EH (cell line): ENCODE data around the gene DTD1.
A peak's percentile ranks its signal among the peaks of the same experiment; 100 is the strongest.

ENCODE experiments used
- DNase-seq: peaks from one replicate; pipeline ENCODE4 v3.0.0-alpha.2; 2015; ENCODE audit warnings: low read depth

The DTD1 gene

DNA sequence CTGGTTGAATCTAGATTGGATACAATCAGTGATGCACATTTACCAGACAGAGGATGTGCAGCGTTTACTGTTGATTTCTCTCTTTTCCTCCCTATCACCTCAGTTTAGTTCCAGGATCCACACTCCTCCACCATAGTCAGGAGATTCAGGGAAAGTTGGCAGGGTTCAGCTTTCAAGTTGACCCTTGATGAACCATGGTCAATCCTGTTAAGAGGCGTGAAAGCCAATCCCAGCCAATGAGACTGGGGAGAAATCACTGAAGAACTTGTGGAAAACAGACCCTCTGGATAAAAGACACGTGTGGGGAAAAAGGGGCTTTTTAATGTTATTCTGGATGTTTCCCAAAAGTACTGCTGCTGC is 206.6 kb downstream of the DTD1 start:
- no peak for DNase-seq

DNA sequence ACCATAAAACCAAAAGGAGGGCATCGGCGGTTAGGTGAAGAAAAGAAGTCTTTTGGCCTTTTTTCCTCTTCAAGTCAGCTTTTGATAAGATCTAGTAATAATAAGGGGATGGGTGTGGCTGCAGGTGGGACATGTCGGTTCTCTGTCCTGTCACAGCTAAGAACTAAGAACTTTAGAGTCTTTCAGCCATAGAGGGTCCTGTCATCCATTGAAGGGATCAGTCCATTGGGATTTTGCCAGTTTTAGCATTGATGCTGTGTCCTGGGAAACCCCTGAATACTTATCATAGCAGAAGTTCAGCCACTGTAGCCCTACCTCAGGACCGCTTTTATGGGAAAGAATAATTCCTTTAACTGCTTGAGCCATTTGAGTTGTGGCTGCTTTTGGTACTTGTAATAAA is 207.5 kb downstream of the DTD1 start:
- DNase-seq, result no peak

- no peak for DNase-seq
Measured at GRCh38 chr20:18796282-18796833, 208.5 kb downstream of the DTD1 start.

- DNase-seq, result no peak
Measured at GRCh38 chr20:18801516-18801915, 213.7 kb downstream of the DTD1 start.

DNA sequence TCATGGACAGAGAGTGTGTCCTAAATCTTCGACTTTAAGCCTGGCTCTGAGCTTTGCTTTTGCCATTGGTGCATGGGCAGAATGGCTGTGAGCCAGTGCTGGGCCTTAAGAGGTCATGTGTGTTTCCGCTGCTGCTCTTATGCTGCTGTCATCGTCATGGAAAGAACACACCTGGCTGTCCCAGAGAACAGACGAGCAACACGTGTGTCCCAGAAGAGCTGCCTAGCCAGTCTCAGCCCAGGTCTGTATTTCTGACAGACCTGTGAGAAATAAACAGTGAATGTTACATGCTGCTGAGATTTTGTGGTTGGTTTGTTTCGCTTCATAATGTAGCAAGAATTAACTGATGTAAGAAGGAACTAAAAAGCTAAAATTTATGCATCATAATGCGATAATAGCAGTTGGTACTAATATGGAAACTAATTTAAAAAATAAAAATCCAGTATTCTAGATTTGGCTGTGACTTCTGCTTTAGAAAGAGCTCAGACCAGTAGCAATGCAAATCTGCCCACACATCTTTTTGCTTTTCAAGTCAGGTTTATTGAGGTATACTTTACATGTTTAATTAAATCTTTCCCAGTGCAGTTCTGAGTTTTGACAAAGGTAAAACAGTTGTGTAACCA is 214.3 kb downstream of the DTD1 start:
- no peak for DNase-seq

DNA sequence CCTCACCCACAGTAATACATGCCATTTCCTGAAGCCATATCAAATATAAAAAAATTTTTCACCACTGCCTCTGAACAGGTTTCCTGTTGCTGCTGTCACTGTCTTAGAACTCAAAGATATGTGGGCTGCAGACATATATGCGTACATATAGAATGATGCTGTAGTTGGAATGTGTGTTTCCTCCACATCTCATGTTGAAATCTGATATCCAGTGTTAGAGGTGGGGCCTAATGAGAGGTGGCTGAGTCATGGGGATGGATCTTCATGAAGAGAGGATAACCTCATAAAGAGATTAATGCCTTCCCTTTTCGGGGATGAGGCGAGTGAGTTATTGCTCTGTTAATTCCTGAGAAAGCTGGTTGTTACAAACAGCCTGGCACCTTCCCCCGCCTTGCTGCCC is 218.0 kb downstream of the DTD1 start:
- DNase-seq, result peak; percentile 55

GRCh38 chr20:18808712-18809111 is 220.9 kb downstream of the DTD1 start:
- no peak for DNase-seq

- no peak for DNase-seq
Measured at GRCh38 chr20:18811186-18811585, 223.3 kb downstream of the DTD1 start.

GRCh38 chr20:18811904-18812303 is 224.1 kb downstream of the DTD1 start:
- DNase-seq, result no peak

DNA sequence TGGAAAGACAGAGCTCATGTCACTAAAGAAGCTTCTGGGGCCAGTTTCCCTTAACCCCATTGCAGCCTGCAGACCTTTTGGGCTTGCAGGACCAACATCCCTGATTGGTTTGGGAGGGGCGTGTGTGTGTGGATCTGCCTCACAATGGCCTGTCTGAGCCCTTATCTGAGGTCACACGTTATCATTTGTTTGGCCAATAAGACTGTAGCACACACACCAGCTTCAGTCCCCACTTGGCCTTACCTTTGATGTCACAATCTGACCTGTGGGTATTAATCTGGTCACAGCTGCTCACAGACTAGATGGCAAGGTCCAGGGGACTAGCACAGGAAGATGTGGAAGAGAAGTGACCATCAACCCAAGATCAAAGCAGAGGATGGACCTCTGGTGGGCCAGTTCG is 225.6 kb downstream of the DTD1 start, which contains the start of gene SCP2D1:
TSS of gene SCP2D1 (plus strand) at position 301 of the 400 bp plus-strand sequence. CDS start at position 334, 33 bp downstream.
- DNase-seq, result no peak

DNA sequence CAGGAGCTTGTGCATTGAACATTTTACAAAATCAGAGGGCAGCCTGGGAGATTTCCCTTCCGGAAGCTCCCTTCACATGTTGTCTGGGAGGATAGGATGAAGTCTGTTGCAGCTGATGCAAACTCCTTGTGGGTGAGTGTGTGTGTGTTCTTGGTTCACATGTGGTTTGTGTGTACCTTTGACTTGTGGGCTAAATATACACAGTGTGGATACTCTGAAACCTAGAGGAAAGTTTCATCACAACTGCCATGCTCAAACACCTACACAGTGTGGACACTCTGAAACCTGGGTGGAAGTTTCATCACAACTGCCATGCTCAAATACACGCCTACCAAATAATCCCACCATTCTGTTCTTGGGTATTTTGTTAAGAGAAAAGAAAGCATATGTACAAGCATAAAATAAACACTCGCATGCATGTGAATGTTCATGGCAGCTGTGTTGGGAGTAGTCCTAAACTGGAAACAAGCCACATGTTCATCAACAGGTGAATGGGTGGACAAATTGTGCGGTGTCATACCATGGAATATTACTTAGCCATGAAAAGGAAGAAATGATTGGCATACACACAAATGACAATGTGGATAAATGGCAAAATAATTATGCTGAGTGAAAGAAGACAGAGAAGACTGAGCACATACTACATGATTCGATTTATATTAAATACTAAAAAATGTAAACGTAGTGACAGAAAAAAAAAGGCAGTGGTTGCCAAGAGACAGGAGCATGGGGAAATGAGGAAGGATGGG is 227.5 kb downstream of the DTD1 start:
- no peak for DNase-seq
